Measurements from ENCODE around the gene RUNX2.
A peak's percentile ranks its signal among the peaks of the same experiment; 100 is the strongest.

The RUNX2 gene

GRCh38 chr6:45350186-45350710 lies 22.1 kb downstream of the RUNX2 start:
- no peak for DNase-seq (ENCODE audit: low read depth, low spot score)
- no peak overlapping the region for H3K27ac ChIP-seq

- no peak overlapping the region for H3K27ac ChIP-seq
- no peak for DNase-seq (ENCODE audit: low read depth, low spot score)
Observed at GRCh38 chr6:45351076-45351475, 22.9 kb downstream of the RUNX2 start.

DNA sequence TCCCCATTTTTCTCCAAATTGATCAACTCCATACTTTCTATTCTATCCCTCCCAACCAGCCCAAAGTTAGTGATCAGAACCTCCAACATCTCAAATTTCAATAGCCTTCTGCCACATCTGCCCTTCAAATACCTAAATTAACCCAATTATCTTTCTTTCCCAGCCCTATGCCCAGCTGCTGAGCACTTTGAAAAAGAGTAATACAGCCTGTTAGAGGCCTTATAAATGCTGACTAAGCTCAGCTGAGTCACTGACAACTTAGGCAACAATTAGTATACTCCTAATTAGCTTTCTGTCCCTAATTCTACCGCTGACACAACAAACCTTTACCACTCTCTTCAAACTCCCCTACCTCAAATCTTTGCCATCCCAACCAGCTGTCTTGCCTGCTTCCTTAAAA lies 23.5 kb downstream of the RUNX2 start:
- no peak overlapping the region for H3K27ac ChIP-seq
- DNase-seq (ENCODE audit: low read depth, low spot score) = no peak

- DNase-seq (ENCODE audit: low read depth, low spot score) = no peak
- H3K27ac ChIP-seq = no peak overlapping the region
Observed at GRCh38 chr6:45353654-45354053, 25.5 kb downstream of the RUNX2 start.

- H3K27ac ChIP-seq = no peak overlapping the region
- no peak for DNase-seq (ENCODE audit: low read depth, low spot score)
Observed at GRCh38 chr6:45364466-45364865, 36.3 kb downstream of the RUNX2 start.

DNA sequence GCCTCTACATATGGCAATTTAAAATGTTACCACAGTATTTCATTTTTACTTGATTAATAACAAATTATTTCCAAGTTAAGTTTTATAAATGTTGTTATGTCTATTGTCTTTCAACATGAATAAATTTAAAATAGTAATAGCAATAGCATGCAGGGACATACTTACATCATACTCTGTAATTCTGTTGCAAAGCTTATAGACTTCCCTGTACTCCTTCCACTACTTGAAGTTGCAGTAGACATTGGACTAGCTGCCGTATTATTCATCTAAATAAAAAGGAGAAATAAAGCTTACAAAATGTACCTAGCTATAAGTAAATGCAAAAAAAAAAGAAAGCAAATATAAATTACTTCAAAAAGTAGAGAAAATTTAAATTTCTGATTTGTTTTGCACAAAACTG lies 36.9 kb downstream of the RUNX2 start:
- no peak overlapping the region for H3K27ac ChIP-seq
- DNase-seq (ENCODE audit: low read depth, low spot score) = no peak

GRCh38 chr6:45366534-45366933 lies 38.4 kb downstream of the RUNX2 start:
- DNase-seq (ENCODE audit: low read depth, low spot score) = no peak

DNA sequence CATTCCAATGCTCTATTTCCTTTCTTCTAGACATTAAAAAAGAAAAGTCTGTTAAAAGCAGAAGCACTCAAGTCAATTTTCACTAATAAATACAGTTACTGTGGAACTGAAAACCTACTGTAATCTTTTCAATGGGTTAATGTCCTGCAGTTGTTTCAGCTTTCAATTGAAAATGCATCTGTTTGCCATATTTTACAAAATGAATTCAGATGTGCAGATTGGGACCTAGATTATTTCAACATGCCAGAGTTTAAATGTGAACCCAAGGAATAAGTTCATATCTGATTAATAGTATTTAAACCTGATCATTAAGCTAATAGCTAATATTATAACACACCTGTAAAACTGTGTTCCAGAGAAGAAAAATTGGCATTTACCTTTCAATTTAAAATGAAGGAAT lies 39.9 kb downstream of the RUNX2 start:
- no peak overlapping the region for H3K27ac ChIP-seq
- no peak for DNase-seq (ENCODE audit: low read depth, low spot score)

More at GRCh38 chr6:45366534-45366933, 38.4 kb downstream of the RUNX2 start:
- no peak overlapping the region for H3K27ac ChIP-seq

DNA sequence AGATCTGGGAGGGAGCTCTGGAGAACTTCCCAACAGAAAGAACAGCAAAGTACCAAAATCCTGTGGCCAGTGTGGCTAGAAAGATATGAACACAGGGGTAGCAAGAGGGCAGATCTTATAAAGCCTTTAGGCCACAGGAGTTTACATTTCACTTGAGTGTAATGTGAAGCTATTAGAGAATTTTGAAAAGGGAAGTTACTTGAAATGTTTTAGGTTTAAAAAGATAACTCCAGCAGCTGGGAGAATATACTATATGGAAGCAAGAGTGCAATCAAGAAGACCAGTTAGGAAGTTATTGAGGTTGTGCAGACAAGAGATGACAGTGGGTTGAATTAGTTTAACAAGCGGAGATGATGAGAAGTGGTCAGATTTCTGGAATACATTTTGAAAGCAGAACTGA lies 41.7 kb downstream of the RUNX2 start:
- no peak overlapping the region for H3K27ac ChIP-seq
- no peak for DNase-seq (ENCODE audit: low read depth, low spot score)

GRCh38 chr6:45371924-45372573 lies 43.9 kb downstream of the RUNX2 start:
- no peak overlapping the region for H3K27ac ChIP-seq
- no peak for DNase-seq (ENCODE audit: low read depth, low spot score)

GRCh38 chr6:45375449-45375848 lies 47.3 kb downstream of the RUNX2 start:
- no peak overlapping the region for H3K27ac ChIP-seq
- no peak for DNase-seq (ENCODE audit: low read depth, low spot score)

DNA sequence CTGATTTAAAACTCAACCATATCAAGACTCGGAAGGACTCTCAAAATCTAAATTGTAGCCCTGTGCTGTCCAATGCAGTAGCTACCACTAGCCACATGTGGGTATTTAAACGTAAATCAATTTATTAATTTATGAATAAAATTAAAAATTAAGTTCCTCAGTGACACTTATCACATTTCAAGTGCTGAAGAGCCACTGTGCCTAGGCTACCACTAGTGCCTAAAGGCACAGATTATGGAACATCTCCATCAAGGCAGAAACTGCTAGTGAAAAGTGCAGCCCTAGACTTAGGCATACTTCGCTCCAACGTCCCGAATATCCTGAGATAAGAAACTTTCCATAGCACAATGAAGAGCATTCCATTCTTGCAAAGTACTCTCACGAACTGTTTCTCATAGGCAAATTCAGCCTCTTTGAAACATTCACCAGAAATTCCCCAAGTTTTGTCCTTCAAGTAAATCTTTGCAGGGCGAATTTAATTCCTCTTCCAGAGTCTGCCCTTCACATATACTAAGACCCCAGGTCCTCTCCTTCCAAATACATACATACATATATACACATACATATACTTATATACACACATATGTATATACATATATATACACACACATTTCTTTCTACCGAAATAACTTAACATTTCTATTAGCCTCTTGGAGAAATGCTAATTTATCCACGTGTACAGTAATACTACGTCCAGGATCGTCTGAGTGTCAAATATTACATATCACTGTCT lies 48.3 kb downstream of the RUNX2 start:
- H3K27ac ChIP-seq = peak overlapping the region; percentile 78
- DNase-seq (ENCODE audit: low read depth, low spot score) = no peak

- DNase-seq (ENCODE audit: low read depth, low spot score) = no peak
- H3K27ac ChIP-seq = peak overlapping the region; percentile 78
Observed at GRCh38 chr6:45377043-45377553, 49.0 kb downstream of the RUNX2 start.

DNA sequence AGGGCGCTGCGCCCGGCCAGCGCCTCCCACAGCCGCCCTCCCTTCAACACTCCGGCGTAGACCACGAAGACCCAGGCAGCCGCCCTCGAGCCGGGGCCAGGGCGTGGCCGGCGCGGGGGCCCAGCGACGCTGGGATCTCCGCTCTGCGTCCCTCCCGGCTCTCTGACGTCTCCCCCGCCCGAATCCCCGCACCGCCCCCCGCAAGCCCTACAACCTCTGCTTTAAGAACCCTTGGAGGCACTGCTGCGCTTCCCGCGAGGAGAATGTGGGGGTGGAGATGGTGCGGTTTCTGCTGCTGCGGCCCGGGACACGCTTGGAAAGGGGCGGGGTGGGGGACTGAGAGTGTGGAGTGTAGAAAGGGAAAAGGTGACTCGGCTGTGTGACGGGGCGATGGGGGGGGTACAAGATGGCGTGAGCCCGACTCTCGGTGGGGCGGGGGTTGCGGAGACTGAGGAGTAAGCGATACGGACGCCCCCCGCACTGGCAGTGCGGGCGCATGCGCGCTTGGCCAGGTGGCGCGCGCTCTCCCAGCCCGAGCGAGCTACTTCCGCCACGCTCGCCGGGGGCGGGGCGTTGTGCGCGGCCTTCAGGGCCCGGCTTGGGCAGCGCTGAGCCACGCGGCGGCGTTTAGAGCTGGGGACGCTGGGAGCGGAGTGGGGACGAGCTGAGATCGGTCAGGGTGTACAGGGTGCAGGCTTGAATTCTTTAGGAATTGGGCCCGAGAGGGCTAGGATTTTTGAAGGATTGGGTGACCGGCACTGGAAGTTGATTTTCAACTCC lies 49.6 kb downstream of the RUNX2 start, which contains the start of gene SUPT3H:
Gene SUPT3H, minus strand, starts transcription at position 381 of the 780 bp plus-strand sequence.
- DNase-seq (ENCODE audit: low read depth, low spot score) = peak; percentile 31
- peak within 1 kb of the TSS; percentile 78 for H3K27ac ChIP-seq

GRCh38 chr6:45378334-45378926 lies 50.3 kb downstream of the RUNX2 start:
- DNase-seq (ENCODE audit: low read depth, low spot score) = no peak
- H3K27ac ChIP-seq = peak overlapping the region; percentile 78

GRCh38 chr6:45382391-45382790 lies 54.3 kb downstream of the RUNX2 start:
- H3K27ac ChIP-seq = no peak overlapping the region
- no peak for DNase-seq (ENCODE audit: low read depth, low spot score)

- no peak overlapping the region for H3K27ac ChIP-seq
- no peak for DNase-seq (ENCODE audit: low read depth, low spot score)
Observed at GRCh38 chr6:45386501-45386900, 58.4 kb downstream of the RUNX2 start.

DNA sequence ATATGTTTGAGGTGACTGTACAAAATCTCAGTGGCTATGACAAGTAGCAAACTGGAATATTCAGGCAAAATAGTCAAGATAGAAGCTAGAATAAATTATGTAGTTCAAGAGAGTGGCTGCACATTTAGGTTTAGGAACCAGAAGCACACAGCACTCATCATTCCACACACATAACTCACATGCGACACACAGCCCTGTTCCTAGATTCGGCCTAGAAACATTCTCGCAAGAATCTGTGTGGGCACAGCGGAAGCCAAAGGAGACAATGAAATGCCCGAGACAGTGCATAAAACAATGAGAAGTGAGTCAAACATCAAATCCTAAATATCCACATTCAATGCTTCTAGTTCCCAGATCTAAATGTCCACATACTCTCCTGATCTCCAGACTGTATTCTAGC lies 59.1 kb downstream of the RUNX2 start:
- no peak for DNase-seq (ENCODE audit: low read depth, low spot score)
- no peak overlapping the region for H3K27ac ChIP-seq

DNA sequence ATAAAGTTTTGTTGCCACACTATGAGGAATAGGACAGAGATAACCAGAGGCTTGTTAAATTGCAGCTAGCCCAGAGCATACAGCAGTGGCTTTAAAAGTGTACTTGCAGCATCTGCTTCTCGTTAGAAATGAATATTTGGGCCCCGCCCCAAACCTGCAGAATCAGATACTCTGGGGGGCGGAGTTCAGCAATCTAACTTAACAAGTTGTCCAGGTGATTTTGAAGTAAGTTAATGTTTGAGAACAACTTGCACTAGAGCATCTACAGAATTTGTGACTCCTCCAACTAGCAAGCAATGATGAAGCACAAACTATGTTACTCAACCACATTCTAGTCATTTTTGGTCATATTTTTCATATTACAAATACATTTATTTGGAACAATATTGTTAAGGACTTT lies 60.2 kb downstream of the RUNX2 start:
- DNase-seq (ENCODE audit: low read depth, low spot score) = no peak
- H3K27ac ChIP-seq = no peak overlapping the region

GRCh38 chr6:45394586-45395095 lies 66.5 kb downstream of the RUNX2 start:
- no peak for DNase-seq (ENCODE audit: low read depth, low spot score)
- H3K27ac ChIP-seq = no peak overlapping the region

Measured in epithelial cell of prostate (primary cell).